GM13977 (cell line): ENCODE results near the gene SUN1.
"Not testable (repeated sequence)": the region's sequence is repeated elsewhere in the genome, so short reads cannot be mapped to it uniquely, and the experiment has no call there.

ENCODE experiments used
- DNase-seq: peaks from one replicate; pipeline ENCODE4 v3.0.0; 2012; ENCODE audit warnings: low spot score
- CTCF ChIP-seq: IDR thresholded peaks from 2 replicates; pipeline ENCODE4 v1.5.1; 2012; ENCODE audit warnings: mild to moderate bottlenecking, control low read depth; ENCODE audit not compliant: insufficient read depth; ENCODE audit errors: extremely low read depth, missing control alignments
- in situ Hi-C: fragments of 300-500 bp; cut with MboI; formaldehyde crosslinking; loops from one replicate; pipeline ENCODE4 v1.12.0; 2022; ENCODE audit warnings: low sequenced_read_pairs, low pct_unique_long_range_greater_than_20kb, mixed read lengths, inconsistent platforms; ENCODE audit not compliant: unreplicated experiment

SUN1 gene

GRCh38 chr7:786472-787255, 45.6 kb upstream of the SUN1 start:
- in situ Hi-C loops, result loop anchor here (10.0 kb wide), 1 partner anchor 78 kb away; no protein-coding TSS in a partner anchor

GRCh38 chr7:787332-788240, 44.7 kb upstream of the SUN1 start:
- in situ Hi-C loops, result loop anchor here (10.0 kb wide), 1 partner anchor 77 kb away; no protein-coding TSS in a partner anchor
- TF ChIP-seq CTCF, result no peak
- no peak for DNase-seq

More at GRCh38 chr7:786472-787255, 45.6 kb upstream of the SUN1 start:
- DNase-seq, result peak; percentile 88
- TF ChIP-seq CTCF, result peak; percentile 92

GRCh38 chr7:791519-791918, 40.8 kb upstream of the SUN1 start:
- TF ChIP-seq CTCF, result no peak
- DNase-seq, result no peak
- in situ Hi-C loops, result no loop called here

- TF ChIP-seq CTCF, result no peak
- in situ Hi-C loops, result no loop called here
- DNase-seq, result no peak
Measured at GRCh38 chr7:794207-794606, 38.1 kb upstream of the SUN1 start.

- no peak for DNase-seq
- in situ Hi-C loops, result no loop called here
- TF ChIP-seq CTCF, result no peak
Measured at GRCh38 chr7:794671-795329, 37.5 kb upstream of the SUN1 start.

GRCh38 chr7:796434-797169, 35.7 kb upstream of the SUN1 start:
- in situ Hi-C loops, DNase-seq: not testable (repeated sequence)
